ENCODE results near the gene NCKAP5L.
"Not testable (repeated sequence)": the region's sequence is repeated elsewhere in the genome, so short reads cannot be mapped to it uniquely, and the experiment has no call there.

Gene NCKAP5L, protein sequence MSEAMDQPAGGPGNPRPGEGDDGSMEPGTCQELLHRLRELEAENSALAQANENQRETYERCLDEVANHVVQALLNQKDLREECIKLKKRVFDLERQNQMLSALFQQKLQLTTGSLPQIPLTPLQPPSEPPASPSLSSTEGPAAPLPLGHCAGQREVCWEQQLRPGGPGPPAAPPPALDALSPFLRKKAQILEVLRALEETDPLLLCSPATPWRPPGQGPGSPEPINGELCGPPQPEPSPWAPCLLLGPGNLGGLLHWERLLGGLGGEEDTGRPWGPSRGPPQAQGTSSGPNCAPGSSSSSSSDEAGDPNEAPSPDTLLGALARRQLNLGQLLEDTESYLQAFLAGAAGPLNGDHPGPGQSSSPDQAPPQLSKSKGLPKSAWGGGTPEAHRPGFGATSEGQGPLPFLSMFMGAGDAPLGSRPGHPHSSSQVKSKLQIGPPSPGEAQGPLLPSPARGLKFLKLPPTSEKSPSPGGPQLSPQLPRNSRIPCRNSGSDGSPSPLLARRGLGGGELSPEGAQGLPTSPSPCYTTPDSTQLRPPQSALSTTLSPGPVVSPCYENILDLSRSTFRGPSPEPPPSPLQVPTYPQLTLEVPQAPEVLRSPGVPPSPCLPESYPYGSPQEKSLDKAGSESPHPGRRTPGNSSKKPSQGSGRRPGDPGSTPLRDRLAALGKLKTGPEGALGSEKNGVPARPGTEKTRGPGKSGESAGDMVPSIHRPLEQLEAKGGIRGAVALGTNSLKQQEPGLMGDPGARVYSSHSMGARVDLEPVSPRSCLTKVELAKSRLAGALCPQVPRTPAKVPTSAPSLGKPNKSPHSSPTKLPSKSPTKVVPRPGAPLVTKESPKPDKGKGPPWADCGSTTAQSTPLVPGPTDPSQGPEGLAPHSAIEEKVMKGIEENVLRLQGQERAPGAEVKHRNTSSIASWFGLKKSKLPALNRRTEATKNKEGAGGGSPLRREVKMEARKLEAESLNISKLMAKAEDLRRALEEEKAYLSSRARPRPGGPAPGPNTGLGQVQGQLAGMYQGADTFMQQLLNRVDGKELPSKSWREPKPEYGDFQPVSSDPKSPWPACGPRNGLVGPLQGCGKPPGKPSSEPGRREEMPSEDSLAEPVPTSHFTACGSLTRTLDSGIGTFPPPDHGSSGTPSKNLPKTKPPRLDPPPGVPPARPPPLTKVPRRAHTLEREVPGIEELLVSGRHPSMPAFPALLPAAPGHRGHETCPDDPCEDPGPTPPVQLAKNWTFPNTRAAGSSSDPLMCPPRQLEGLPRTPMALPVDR (N-terminal part only)

GRCh38 chr12:49828133-49829091 lies at the start of gene NCKAP5L:
Gene NCKAP5L (minus strand): TSS chr12:49828413. CDS start chr12:49804044, 24,369 bp downstream.
- peak; percentile 96 for DNase-seq

DNA sequence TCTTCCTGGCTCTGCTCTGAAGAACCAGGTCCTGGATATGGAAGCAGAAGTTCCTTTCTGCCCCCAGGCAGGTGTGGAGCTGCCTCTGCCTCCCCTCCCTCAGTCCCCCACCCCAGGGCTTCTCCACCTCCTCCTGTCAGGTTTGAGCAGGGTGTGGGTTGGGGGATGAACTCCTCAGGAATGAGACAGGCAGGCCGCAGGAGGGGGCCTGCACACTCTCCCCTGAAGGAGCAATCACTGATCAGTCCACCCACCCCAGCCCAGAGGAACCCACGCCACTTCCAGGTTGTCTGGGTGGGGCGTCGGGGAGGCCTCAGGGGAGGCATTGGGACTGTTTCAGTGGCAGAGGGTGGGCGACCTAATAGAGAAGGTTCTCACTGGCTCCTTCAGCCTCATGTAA lies 48.9 kb upstream of the NCKAP5L start:
- no peak for DNase-seq

- no peak for DNase-seq
These were observed 47.9 kb upstream of the NCKAP5L start for GRCh38 chr12:49876070-49876469.

DNA sequence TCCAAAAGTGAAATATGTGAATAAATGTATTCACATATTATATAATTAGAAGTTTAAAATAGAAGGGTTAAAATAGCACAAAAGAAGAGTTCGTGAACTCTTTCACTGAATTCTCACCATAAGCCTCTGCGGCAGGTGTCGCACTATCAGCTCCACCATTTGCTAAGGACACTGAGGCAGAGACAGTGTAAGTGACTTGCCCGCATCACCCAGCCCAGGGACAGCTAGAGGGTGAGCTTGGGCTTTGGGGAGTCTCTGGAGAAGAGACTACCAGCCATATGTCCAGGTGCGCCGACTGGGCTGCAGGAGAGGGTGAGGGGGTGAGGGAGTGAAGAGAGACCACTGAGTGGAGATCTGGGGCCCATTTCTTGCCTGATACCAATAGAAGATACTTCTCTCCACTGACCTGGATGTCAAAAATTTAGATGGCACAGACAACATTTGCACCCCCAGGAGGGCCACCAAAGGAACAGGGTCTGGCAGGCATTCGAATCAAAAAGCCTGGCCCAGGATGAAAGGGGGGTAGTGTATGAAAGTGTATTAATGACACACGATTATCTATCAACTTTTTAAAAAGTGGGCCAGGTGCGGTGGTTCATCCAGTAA lies 47.0 kb upstream of the NCKAP5L start:
- DNase-seq, result no peak

GRCh38 chr12:49874142-49874897 lies 46.1 kb upstream of the NCKAP5L start:
- DNase-seq, result no peak

DNA sequence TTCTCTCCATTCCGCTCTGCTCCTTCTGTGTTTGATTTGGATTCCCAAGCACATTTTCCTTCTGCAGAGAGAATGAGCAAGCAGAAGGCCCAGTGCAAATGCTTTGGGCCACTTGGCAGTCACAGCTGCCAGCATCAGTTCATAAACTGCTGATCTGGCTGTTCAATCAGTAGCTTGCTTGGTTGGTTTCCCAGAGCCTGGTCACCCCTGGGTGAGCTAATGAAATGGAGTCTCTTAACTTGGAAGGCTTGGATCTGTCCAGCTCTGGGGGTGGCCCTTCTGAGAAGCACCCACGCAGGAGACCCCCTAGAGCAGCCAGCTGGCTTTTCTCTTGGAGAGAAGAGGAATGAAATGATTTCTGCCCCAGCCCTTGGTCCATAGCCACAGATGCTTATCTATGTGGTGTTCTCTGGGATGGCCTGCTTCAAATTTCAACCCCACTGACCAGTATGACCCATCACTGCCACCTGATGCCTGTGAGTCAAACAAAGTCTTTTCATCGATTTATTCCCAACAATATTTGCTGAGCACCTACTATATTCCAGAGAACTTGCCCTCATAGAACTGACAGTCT lies 45.2 kb upstream of the NCKAP5L start:
- no peak for DNase-seq

DNA sequence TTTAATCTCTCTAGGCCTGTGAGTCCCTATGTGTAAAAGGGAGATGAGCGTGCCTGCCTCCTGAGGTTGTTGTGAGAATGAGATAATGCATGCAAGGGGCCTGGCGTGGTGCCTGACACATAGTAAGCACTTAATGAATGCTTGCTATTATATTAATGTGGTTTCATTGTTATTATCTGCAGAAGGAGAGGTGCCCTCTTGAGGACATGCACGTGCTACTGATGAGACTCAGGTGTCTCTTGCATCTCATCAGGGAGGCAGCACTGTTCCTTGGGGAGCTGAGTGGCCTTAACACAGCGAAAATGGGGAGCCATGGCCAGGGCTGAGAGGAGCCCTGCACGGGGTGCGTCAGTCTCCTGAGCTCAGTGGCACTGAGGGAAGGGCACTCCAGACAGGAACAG lies 44.6 kb upstream of the NCKAP5L start:
- no peak for DNase-seq

- DNase-seq, result no peak
These were observed 44.2 kb upstream of the NCKAP5L start for GRCh38 chr12:49872381-49872780.

DNA sequence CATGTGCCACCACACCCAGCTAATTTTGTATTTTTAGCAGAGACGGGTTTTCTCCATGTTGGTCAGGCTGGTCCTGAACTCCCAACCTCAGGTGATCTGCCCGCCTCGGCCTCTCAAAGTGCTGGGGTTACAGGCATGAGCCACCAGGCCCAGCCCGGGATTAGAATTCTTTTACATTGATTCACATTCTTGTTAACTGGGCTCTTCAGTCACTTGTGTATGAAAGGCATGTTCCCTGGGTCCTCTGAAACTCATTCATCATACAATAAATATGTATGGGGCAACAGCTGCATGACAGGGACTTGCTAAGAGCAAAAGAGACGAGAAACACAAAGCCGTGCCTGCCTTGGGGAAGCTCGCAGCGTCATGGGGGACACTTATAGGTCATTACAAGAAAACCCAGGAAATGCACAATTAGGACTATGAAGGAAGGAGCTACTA lies 43.6 kb upstream of the NCKAP5L start:
- DNase-seq, result not testable (repeated sequence)

DNA sequence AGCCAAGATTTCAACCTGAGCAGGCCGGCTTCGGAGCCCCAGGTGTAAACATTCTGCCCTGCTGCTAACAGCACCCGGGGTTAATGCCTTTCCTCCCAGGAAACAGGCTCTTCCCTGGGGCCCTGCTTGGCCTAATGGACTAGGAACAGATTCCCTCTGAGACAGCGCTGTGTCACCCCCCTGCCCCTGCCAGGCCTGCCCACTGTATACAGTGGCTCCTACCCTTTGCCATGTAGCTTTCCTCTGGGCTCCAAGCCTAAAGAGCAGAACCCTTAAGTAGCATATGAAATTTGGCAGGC lies 43.0 kb upstream of the NCKAP5L start:
- peak; percentile 47 for DNase-seq

DNA sequence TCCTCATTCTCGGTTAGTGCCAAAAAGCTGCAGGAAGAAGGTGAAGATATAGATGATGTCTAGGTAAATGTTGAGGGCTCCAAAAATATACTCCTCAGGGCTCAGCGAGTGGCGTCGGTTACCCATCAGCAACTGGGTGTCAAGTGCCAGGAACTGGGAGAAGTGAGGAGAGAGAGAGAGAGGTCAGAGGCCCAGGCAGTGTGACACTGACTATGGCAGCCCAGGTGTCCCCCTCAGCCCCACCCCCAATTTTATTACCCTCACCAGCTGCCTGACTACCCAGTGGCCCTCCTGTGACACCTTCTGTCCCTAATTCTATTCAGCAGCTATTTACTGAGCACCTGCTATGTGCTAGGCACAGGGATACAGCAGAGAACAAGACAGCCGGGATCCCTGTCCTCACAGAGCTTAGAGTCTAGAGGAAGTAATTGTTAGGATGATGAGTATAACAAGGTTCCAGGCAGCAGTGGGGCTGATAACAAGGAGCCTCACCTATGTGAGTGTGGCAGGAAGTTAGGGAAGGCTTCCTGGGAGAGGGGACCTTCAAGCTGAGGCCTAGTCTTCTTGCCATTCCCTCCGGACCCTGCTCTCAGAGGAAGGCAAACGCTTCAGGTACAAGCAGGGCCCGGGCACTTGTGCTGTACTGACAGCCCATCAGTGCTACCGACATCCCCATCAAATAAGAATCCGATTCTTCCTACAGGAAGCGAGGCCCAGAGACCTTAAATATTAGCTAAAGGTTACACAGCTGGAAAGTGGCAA lies 42.5 kb upstream of the NCKAP5L start:
- DNase-seq, result no peak

GRCh38 chr12:49869816-49870500 lies 41.7 kb upstream of the NCKAP5L start:
- peak; percentile 26 for DNase-seq

GRCh38 chr12:49868952-49869815 lies 41.0 kb upstream of the NCKAP5L start:
- DNase-seq, result peak; percentile 53

GRCh38 chr12:49868449-49868848 lies 40.2 kb upstream of the NCKAP5L start:
- peak; percentile 51 for DNase-seq

- DNase-seq, result peak; percentile 52
These were observed 39.5 kb upstream of the NCKAP5L start for GRCh38 chr12:49867570-49868341.

- peak; percentile 93 for DNase-seq
These were observed 38.8 kb upstream of the NCKAP5L start for GRCh38 chr12:49866859-49867569.

DNA sequence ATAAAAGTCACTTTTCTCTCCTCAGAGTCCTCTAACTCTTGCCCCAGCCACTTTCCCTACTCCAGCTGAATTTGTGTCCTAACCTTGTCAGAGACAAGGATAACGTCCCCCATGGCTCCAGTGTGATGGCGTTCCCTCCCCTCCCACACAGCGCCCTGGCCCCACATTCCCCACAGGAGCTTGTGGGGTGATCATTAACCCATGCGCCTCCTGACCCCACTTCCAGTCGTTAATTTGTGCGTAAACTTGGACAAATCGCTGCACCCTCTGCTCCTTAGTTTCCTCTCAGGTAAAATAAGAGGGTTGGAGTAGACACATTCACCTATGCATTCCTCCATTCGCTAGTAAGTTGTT lies 37.5 kb upstream of the NCKAP5L start:
- no peak for DNase-seq
